NT2/D1 (cell line): ENCODE measurements around the gene CDK2.

ENCODE experiments used
- SUZ12 ChIP-seq: IDR thresholded peaks from 2 replicates; pipeline ENCODE4 v1.6.1; 2011; ENCODE audit not compliant: insufficient read length, insufficient read depth; ENCODE audit errors: extremely low read depth
- ZNF274 ChIP-seq: IDR thresholded peaks from 2 replicates; pipeline ENCODE4 v1.6.1; 2011; ENCODE audit warnings: mild to moderate bottlenecking, low read depth, low read length

- TF ChIP-seq ZNF274: no peak
- TF ChIP-seq SUZ12: no peak
Measured at GRCh38 chr12:55942055-55942454, 24.6 kb upstream of the CDK2 start.
